ENCODE data around the gene CDC27.

GRCh38 chr17:47119746-47120520 is 69.2 kb downstream of the CDC27 start:
- TF ChIP-seq, protein P1, sequence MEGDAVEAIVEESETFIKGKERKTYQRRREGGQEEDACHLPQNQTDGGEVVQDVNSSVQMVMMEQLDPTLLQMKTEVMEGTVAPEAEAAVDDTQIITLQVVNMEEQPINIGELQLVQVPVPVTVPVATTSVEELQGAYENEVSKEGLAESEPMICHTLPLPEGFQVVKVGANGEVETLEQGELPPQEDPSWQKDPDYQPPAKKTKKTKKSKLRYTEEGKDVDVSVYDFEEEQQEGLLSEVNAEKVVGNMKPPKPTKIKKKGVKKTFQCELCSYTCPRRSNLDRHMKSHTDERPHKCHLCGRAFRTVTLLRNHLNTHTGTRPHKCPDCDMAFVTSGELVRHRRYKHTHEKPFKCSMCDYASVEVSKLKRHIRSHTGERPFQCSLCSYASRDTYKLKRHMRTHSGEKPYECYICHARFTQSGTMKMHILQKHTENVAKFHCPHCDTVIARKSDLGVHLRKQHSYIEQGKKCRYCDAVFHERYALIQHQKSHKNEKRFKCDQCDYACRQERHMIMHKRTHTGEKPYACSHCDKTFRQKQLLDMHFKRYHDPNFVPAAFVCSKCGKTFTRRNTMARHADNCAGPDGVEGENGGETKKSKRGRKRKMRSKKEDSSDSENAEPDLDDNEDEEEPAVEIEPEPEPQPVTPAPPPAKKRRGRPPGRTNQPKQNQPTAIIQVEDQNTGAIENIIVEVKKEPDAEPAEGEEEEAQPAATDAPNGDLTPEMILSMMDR (IDR thresholded peaks at IDR 0.05), result no peak
- TF ChIP-seq POLR2AphosphoS5 (IDR thresholded peaks at IDR 0.05), result no peak
